ENCODE measurements around the gene SLC23A2.

DNA sequence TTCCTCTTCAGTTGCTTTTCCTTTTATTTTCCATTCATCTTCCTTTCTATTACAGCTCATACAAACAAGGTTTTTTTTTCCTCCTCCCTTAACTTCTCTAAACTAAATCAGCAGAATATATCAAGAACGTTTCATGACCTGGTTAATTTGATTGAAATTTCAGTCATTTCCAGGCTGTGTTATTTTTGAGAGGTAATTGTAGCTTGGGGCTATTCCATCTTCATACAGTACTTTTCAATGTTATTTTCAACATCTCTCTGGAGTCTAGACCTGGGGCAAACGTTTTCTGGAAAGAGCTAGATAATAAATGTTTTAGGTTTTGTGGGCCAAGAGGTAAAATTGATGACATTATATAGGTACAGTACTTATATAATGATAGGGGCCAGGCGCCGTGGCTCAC is 4.0 kb upstream of the SLC23A2 start:
- TF ChIP-seq, protein P1, sequence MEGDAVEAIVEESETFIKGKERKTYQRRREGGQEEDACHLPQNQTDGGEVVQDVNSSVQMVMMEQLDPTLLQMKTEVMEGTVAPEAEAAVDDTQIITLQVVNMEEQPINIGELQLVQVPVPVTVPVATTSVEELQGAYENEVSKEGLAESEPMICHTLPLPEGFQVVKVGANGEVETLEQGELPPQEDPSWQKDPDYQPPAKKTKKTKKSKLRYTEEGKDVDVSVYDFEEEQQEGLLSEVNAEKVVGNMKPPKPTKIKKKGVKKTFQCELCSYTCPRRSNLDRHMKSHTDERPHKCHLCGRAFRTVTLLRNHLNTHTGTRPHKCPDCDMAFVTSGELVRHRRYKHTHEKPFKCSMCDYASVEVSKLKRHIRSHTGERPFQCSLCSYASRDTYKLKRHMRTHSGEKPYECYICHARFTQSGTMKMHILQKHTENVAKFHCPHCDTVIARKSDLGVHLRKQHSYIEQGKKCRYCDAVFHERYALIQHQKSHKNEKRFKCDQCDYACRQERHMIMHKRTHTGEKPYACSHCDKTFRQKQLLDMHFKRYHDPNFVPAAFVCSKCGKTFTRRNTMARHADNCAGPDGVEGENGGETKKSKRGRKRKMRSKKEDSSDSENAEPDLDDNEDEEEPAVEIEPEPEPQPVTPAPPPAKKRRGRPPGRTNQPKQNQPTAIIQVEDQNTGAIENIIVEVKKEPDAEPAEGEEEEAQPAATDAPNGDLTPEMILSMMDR (IDR thresholded peaks at IDR 0.05; ENCODE audit: low read depth, low read length): no peak
- no peak for TF ChIP-seq EZH2phosphoT487 (IDR thresholded peaks at IDR 0.05; ENCODE audit: low read depth)
